Panc1 (cell line): ENCODE measurements around the gene KCNQ2. TPM values are rescaled to one million over a fixed set of nuclear protein-coding genes. Genes with fewer than 3 reads are reported as not detected.

ENCODE experiments used
- ATAC-seq: fragments of 200-7000 bp; cut with Tn5 transposase; 2 replicates; pipeline ENCODE4 v1.9.1; 2020; ENCODE audit warnings: mild to moderate bottlenecking, moderate library complexity
- BruUV-seq: library from RNA; stranded (reverse); fragments of 400-500 nt; replicated peaks from 2 replicates; lab custom pipeline; 2021; lab: Mats Ljungman, UMichigan
- CTCF ChIA-PET: fragments of 300-600 bp; sonication (Branson Sonifier 250); formaldehyde crosslinking; loops from one replicate; lab custom pipeline; 2022; ENCODE audit warnings: antibody characterized with exemption; lab: Charles Lee
- POLR2A ChIA-PET: fragments of 300-600 bp; sonication (Branson Sonifier 250); formaldehyde crosslinking; loops from one replicate; lab custom pipeline; 2022; ENCODE audit warnings: antibody characterized with exemption; lab: Charles Lee
- DNase-seq: peaks from one replicate; pipeline ENCODE4 v3.0.0-alpha.2; 2010; ENCODE audit warnings: low read depth, low spot score
- H3K27ac ChIP-seq: 2 replicates; pipeline ENCODE4 v1.5.1; 2011; ENCODE audit warnings: mild to moderate bottlenecking, low read length, inconsistent platforms
- H3K27me3 ChIP-seq: fragments of 200-500 bp; sonication (Bioruptor generic); 2 replicates; pipeline ENCODE4 v1.6.0; 2014; ENCODE audit warnings: low read length, inconsistent platforms; ENCODE audit not compliant: control insufficient read depth, insufficient read depth
- H3K36me3 ChIP-seq: fragments of 200-500 bp; sonication (Bioruptor generic); 2 replicates; pipeline ENCODE4 v1.5.1; 2014; ENCODE audit warnings: inconsistent platforms, mild to moderate bottlenecking, low read length, moderate library complexity; ENCODE audit not compliant: control insufficient read depth, insufficient read depth
- H3K4me1 ChIP-seq: 2 replicates; pipeline ENCODE4 v1.5.1; 2011; ENCODE audit warnings: inconsistent platforms, mild to moderate bottlenecking, low read length, moderate library complexity; ENCODE audit not compliant: control insufficient read depth, insufficient read depth
- H3K4me3 ChIP-seq, 2 experiments: 2 replicates each; pipeline ENCODE4 v1.5.1; 2011 to 2012; ENCODE audit warnings: low read depth in 2 of 2, low read length in 2 of 2, mild to moderate bottlenecking in 2 of 2, inconsistent platforms in 1 of 2, moderate library complexity in 1 of 2
- H3K9me3 ChIP-seq: fragments of 200-500 bp; sonication (Bioruptor generic); 2 replicates; pipeline ENCODE4 v1.5.1; 2014; ENCODE audit warnings: low read depth, mild to moderate bottlenecking, inconsistent platforms, low read length, moderate library complexity; ENCODE audit not compliant: control insufficient read depth, insufficient read depth
- POLR2AphosphoS5 ChIP-seq: IDR thresholded peaks from 2 replicates; pipeline ENCODE4 v1.6.1; 2012; ENCODE audit warnings: mild to moderate bottlenecking, low read depth, low read length, moderate library complexity
- SIN3A ChIP-seq: IDR thresholded peaks from 2 replicates; pipeline ENCODE4 v1.6.1; 2012; ENCODE audit warnings: low read depth, mild to moderate bottlenecking, low read length, moderate library complexity, borderline replicate concordance; ENCODE audit not compliant: insufficient read depth
- TCF7L2 ChIP-seq: IDR thresholded peaks from 2 replicates; pipeline ENCODE4 v1.6.1; 2011; ENCODE audit warnings: mild to moderate bottlenecking, low read depth, low read length, inconsistent platforms
- in situ Hi-C: cut with HindIII; loops from 2 replicates; pipeline ENCODE4 v1.10.0; 2016; ENCODE audit warnings: low sequenced_read_pairs, low pct_unique_long_range_greater_than_20kb
- intact Hi-C: fragments of 100-400 bp; cut with micrococcal nuclease; formaldehyde crosslinking; loops from one replicate; pipeline ENCODE4 v1.10.0; 2022; ENCODE audit not compliant: unreplicated experiment
- total RNA-seq: library from RNA; stranded (reverse); gene quantifications from one replicate; pipeline ENCODE4 v1.2.1, GENCODE V29; 2021; ENCODE audit not compliant: unreplicated experiment
- TF ChIP-seq, protein P1 (sequence below), 2 experiments: IDR thresholded peaks; 2 replicates each; pipeline ENCODE4 v1.6.1; 2011 to 2012; ENCODE audit warnings: low read depth in 2 of 2, control low read depth in 1 of 2, low read length in 1 of 2, mild to moderate bottlenecking in 1 of 2, moderate library complexity in 1 of 2; ENCODE audit not compliant: insufficient read depth in 1 of 2
- TF ChIP-seq, protein P2 (sequence below): fragments of 450-650 bp; IDR thresholded peaks from 2 replicates; pipeline ENCODE4 v1.5.1; 2017; ENCODE audit warnings: mild to moderate bottlenecking

Gene KCNQ2
- total RNA-seq, 1 experiment from 2014 or later: 19.4 TPM

DNA sequence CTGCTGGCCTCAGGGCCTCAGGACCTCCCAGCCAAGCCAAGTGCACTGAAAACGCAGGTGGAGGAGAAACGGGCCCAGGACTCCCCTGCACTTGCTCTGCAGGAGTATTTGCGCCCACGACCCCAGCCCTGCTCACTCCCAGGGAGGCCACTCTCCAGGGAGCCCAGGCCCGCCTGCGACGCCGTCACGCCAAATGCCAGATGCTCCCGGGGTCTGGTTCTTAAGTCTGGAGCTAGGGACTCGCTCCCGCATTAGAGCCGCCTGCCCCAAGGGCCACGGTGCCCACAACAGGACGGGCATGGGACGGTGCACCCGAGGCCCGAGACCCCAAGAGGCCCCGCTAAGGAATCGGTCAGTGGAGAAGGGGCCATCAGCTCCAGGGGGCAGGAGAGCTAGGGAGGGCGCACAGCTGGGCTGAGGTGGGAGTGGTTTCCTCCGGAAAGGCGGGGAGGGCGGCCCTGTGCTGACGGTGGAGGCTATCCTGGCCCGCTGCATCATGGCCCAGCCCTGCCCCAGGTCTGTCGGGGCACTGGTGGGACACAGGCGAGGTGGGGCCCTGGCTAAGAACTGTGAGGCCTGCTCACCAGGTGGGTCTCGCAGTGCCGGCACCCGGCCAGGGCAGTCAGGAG lies 67.2 kb downstream of the KCNQ2 start:
- intact Hi-C loops: no loop called here
- ATAC-seq (no peak; the same call in 1 of the 2 replicates), DNase-seq (no peak)
- H3K9me3 ChIP-seq: no peaks in the 10 kb centered on the region
- no peaks in the 10 kb centered on the region for H3K27me3 ChIP-seq
- no peaks in the 10 kb centered on the region for H3K36me3 ChIP-seq
- no peak overlapping the region for H3K27ac ChIP-seq
- POLR2A ChIA-PET: no interaction called here
- no peak overlapping the region for H3K4me3 ChIP-seq
- H3K4me1 ChIP-seq: peaks cover 11% of the 10 kb centered on the region; the same call in 1 of the 2 replicates
- in situ Hi-C loops: no loop called here
- CTCF ChIA-PET: interaction anchor here (1.4 kb wide), 1 partner anchor 95 kb away, joined by 3 read pairs; no protein-coding TSS in a partner anchor
- TF ChIP-seq TCF7L2: no peak
- no TSS peak for BruUV-seq

DNA sequence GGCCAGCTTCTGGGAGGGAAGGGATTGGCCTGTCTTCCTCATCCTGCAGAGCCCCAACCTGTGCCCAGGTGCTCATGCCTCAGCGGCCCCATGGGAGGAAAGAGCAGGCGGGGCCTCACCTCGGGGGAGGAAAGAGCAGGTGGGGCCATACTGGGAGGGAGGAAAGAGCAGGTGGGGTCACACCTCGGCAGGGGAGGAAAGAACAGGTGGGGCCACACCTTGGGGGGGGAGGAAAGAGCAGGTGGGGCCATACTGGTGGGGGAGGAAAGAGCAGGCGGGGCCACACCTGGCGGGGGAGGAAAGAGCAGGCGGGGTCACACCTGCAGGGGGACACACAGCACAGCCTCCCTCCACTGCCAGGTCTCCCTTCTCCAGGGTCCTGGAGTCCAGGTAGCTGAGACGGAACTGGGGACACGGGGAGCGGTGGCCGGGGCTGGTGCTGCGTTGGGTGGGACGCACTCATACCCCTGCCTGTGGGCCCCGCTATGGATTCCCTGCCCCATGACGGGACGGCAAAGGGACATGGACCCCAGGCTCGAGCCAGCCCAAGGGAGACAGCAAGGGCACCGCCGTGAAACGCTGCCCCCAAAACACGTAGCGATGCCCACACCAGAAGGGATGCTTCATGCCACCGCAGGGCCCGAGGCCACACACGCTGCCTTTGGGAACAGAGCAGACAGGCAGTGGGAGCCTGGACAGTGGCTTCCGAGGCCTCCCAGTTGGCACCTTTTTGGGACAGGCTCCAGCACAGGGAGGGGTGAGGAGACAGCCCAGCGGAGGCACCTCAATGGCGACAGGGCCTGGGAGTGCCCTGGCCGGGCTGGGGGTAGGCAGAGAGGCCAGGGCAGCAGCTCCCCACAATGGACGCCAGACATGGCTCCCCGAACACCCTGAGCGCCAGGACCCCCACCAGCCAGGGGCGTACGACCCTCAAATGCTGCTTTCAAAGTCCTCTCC lies 68.0 kb downstream of the KCNQ2 start:
- Histone ChIP-seq H3K27ac (no peak overlapping the region), H3K9me3 (no peaks in the 10 kb centered on the region), H3K4me3 (no peak overlapping the region), H3K4me1 (peaks cover 11% of the 10 kb centered on the region; the same call in 1 of the 2 replicates), H3K36me3 (no peaks in the 10 kb centered on the region), H3K27me3 (no peaks in the 10 kb centered on the region)
- ChIA-PET POLR2A (interaction anchor here (0.6 kb wide), 1 partner anchor 37 kb away, joined by 5 read pairs; no protein-coding TSS in a partner anchor), CTCF (interaction anchor here (1.4 kb wide), 1 partner anchor 94 kb away, joined by 3 read pairs; no protein-coding TSS in a partner anchor)
- ATAC-seq (no peak), DNase-seq (no peak)
- BruUV-seq: no TSS peak
- intact Hi-C loops (no loop called here), in situ Hi-C loops (no loop called here)
- no peak for TF ChIP-seq POLR2AphosphoS5

DNA sequence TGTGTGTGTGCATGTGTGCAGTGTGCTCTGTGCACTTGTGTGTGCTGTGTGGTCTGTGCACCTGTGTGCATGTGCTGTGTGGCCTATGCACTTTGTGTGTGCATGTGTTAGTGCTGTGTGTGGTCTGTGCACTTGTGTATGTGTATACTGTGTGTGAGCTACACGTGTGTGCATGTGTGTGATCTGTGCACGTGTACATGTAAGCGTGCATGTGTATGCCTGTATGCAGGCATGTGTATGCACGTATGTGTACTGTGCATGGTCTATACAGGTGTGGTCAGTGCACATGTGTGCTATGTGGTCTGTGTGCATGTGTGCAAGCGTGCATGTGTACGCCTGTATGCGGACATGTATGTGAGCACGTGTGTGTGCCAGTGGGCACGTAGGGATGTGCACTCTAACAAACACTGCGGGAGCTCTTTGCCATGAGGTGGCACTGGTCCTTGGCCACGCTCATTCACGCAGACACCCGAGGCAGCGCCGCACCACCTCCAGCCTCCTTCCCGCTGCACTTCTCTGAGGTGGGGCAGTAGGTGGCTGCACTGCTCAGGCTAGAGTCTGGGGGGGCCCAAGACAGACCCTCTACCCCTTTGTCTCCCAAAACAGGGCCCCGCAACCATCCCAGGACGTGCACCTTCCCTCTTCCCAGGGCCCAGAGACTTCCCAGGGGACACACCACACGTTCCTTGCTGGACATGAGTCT lies 68.9 kb downstream of the KCNQ2 start:
- Histone ChIP-seq H3K9me3 (no peaks in the 10 kb centered on the region), H3K36me3 (no peaks in the 10 kb centered on the region), H3K4me1 (peaks cover 11% of the 10 kb centered on the region; the same call in 1 of the 2 replicates), H3K27me3 (no peaks in the 10 kb centered on the region), H3K27ac (no peak overlapping the region), H3K4me3 (no peak overlapping the region)
- ChIA-PET CTCF (no interaction called here), POLR2A (interaction anchor here (0.6 kb wide), 1 partner anchor 36 kb away, joined by 5 read pairs; no protein-coding TSS in a partner anchor)
- no peak for ATAC-seq
- intact Hi-C loops: no loop called here
- DNase-seq: no peak
- no TSS peak for BruUV-seq
- TF ChIP-seq, protein P1, sequence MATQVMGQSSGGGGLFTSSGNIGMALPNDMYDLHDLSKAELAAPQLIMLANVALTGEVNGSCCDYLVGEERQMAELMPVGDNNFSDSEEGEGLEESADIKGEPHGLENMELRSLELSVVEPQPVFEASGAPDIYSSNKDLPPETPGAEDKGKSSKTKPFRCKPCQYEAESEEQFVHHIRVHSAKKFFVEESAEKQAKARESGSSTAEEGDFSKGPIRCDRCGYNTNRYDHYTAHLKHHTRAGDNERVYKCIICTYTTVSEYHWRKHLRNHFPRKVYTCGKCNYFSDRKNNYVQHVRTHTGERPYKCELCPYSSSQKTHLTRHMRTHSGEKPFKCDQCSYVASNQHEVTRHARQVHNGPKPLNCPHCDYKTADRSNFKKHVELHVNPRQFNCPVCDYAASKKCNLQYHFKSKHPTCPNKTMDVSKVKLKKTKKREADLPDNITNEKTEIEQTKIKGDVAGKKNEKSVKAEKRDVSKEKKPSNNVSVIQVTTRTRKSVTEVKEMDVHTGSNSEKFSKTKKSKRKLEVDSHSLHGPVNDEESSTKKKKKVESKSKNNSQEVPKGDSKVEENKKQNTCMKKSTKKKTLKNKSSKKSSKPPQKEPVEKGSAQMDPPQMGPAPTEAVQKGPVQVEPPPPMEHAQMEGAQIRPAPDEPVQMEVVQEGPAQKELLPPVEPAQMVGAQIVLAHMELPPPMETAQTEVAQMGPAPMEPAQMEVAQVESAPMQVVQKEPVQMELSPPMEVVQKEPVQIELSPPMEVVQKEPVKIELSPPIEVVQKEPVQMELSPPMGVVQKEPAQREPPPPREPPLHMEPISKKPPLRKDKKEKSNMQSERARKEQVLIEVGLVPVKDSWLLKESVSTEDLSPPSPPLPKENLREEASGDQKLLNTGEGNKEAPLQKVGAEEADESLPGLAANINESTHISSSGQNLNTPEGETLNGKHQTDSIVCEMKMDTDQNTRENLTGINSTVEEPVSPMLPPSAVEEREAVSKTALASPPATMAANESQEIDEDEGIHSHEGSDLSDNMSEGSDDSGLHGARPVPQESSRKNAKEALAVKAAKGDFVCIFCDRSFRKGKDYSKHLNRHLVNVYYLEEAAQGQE (IDR thresholded peaks at IDR 0.05; ENCODE audit: insufficient read depth in 1 of 2, low read depth in 2 of 2, low read length in 1 of 2): no peak
- TF ChIP-seq SIN3A (no peak), POLR2AphosphoS5 (no peak), TCF7L2 (no peak)
- TF ChIP-seq, protein P2, sequence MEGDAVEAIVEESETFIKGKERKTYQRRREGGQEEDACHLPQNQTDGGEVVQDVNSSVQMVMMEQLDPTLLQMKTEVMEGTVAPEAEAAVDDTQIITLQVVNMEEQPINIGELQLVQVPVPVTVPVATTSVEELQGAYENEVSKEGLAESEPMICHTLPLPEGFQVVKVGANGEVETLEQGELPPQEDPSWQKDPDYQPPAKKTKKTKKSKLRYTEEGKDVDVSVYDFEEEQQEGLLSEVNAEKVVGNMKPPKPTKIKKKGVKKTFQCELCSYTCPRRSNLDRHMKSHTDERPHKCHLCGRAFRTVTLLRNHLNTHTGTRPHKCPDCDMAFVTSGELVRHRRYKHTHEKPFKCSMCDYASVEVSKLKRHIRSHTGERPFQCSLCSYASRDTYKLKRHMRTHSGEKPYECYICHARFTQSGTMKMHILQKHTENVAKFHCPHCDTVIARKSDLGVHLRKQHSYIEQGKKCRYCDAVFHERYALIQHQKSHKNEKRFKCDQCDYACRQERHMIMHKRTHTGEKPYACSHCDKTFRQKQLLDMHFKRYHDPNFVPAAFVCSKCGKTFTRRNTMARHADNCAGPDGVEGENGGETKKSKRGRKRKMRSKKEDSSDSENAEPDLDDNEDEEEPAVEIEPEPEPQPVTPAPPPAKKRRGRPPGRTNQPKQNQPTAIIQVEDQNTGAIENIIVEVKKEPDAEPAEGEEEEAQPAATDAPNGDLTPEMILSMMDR: no peak
- in situ Hi-C loops: no loop called here
